MCF 10A (cell line): ENCODE data around the gene ST3GAL4. TPM values are rescaled to one million over a fixed set of nuclear protein-coding genes. Genes with fewer than 3 reads are reported as not detected.

Experiments
- BruUV-seq: library from RNA; stranded (reverse); fragments of 400-500 nt; replicated peaks from 2 replicates; lab custom pipeline; 2021; lab: Mats Ljungman, UMichigan
- CTCF ChIA-PET: fragments of 300-600 bp; sonication (Branson Sonifier 250); formaldehyde crosslinking; extraction: SDS; loops from one replicate; lab custom pipeline; 2021; ENCODE audit warnings: antibody characterized with exemption, inconsistent platforms; lab: Yijun Ruan, JAX
- POLR2A ChIA-PET: fragments of 300-600, 350-650 bp; sonication (Branson Sonifier 250); formaldehyde crosslinking; extraction: SDS; loops from one replicate; lab custom pipeline; 2020; ENCODE audit warnings: antibody characterized with exemption, inconsistent platforms; lab: Yijun Ruan, JAX
- DNase-seq: peaks from one replicate; pipeline ENCODE4 v3.0.0-alpha.2; 2018; ENCODE audit not compliant: unreplicated experiment
- H3K27ac Mint-ChIP-seq: one replicate; pipeline ENCODE4 v1.8.0; 2022; ENCODE audit warnings: mild to moderate bottlenecking, low read depth, mixed read lengths; ENCODE audit not compliant: unreplicated experiment
- H3K27me3 Mint-ChIP-seq: one replicate; pipeline ENCODE4 v1.8.0; 2022; ENCODE audit warnings: mixed read lengths; ENCODE audit not compliant: insufficient read depth, unreplicated experiment
- H3K36me3 Mint-ChIP-seq: one replicate; pipeline ENCODE4 v1.8.0; 2022; ENCODE audit warnings: mild to moderate bottlenecking, moderate library complexity, mixed read lengths; ENCODE audit not compliant: insufficient read depth, unreplicated experiment
- H3K4me1 Mint-ChIP-seq: one replicate; pipeline ENCODE4 v1.8.0; 2022; ENCODE audit warnings: mixed read lengths; ENCODE audit not compliant: insufficient read depth, unreplicated experiment
- H3K4me3 Mint-ChIP-seq: one replicate; pipeline ENCODE4 v1.8.0; 2022; ENCODE audit warnings: mild to moderate bottlenecking, moderate library complexity, mixed read lengths; ENCODE audit not compliant: unreplicated experiment
- H3K9me3 Mint-ChIP-seq: one replicate; pipeline ENCODE4 v1.8.0; 2022; ENCODE audit warnings: mixed read lengths; ENCODE audit not compliant: unreplicated experiment
- CTCF ChIP-seq: fragments of 200-600 bp; IDR thresholded peaks from one replicate; pipeline ENCODE4 v1.8.0; 2022; ENCODE audit warnings: antibody characterized with exemption, mild to moderate bottlenecking; ENCODE audit not compliant: unreplicated experiment
- intact Hi-C: fragments of 100-400 bp; cut with micrococcal nuclease; formaldehyde crosslinking; loops from 2 replicates; pipeline ENCODE4 v1.14.1; 2022
- total RNA-seq: library from RNA; stranded (reverse); gene quantifications from 2 replicates; pipeline ENCODE4 v1.2.3, GENCODE V29; 2022

ST3GAL4 gene
- total RNA-seq, 1 experiment from 2014 or later = 15.3 TPM

GRCh38 chr11:126430581-126431335 lies 75.3 kb downstream of the ST3GAL4 start:
- no peaks in the 10 kb centered on the region for H3K27me3 Mint-ChIP-seq
- H3K4me1 Mint-ChIP-seq = peaks cover 14% of the 10 kb centered on the region
- POLR2A ChIA-PET = interaction anchor here (0.6 to 0.7 kb wide), 2 partner anchors 17 to 637 kb away, joined by 3 read pairs; no protein-coding TSS in a partner anchor

GRCh38 chr11:126431401-126432064 lies 76.0 kb downstream of the ST3GAL4 start:
- no peak for TF ChIP-seq CTCF
- no TSS peak for BruUV-seq
- CTCF ChIA-PET = interaction anchor here (0.6 to 4.8 kb wide), 11 partner anchors 9 to 543 kb away, joined by 3 to 30 read pairs (median 4); partner anchors contain the start of gene DCPS
- H3K9me3 Mint-ChIP-seq = no peaks in the 10 kb centered on the region
- H3K36me3 Mint-ChIP-seq = no peaks in the 10 kb centered on the region
- H3K4me1 Mint-ChIP-seq = peaks cover 14% of the 10 kb centered on the region
- intact Hi-C loops = loop anchor here (2.0 to 10.0 kb wide), 3 partner anchors 77 to 121 kb away; partner anchors contain the start of gene ST3GAL4
- peak overlapping the region; percentile 98 for H3K27ac Mint-ChIP-seq
- H3K4me3 Mint-ChIP-seq = no peak overlapping the region
- POLR2A ChIA-PET = interaction anchor here (0.7 to 1.2 kb wide), 2 partner anchors 18 to 28 kb away, joined by 3 to 4 read pairs; no protein-coding TSS in a partner anchor
- no peaks in the 10 kb centered on the region for H3K27me3 Mint-ChIP-seq
- peak; percentile 79 for DNase-seq

More at GRCh38 chr11:126430581-126431335, 75.3 kb downstream of the ST3GAL4 start:
- intact Hi-C loops = loop anchor here (2.0 to 10.0 kb wide), 3 partner anchors 76 to 120 kb away; partner anchors contain the start of gene ST3GAL4
- BruUV-seq = no TSS peak
- CTCF ChIA-PET = interaction anchor here (1.0 to 4.8 kb wide), 6 partner anchors 10 to 176 kb away, joined by 3 to 30 read pairs (median 6); no protein-coding TSS in a partner anchor
- Mint-ChIP-seq H3K36me3 (no peaks in the 10 kb centered on the region), H3K4me3 (no peak overlapping the region), H3K27ac (peak overlapping the region; percentile 98), H3K9me3 (no peaks in the 10 kb centered on the region)
- no peak for TF ChIP-seq CTCF
- DNase-seq = no peak

GRCh38 chr11:126432065-126432461 lies 76.6 kb downstream of the ST3GAL4 start:
- BruUV-seq = no TSS peak
- CTCF ChIA-PET = interaction anchor here (0.5 to 4.8 kb wide), 14 partner anchors 9 to 863 kb away, joined by 3 to 30 read pairs (median 4); partner anchors contain the start of genes DCPS and EI24
- POLR2A ChIA-PET = interaction anchor here (1.2 kb wide), 1 partner anchor 29 kb away, joined by 4 read pairs; no protein-coding TSS in a partner anchor
- Mint-ChIP-seq H3K27me3 (no peaks in the 10 kb centered on the region), H3K9me3 (no peaks in the 10 kb centered on the region), H3K4me3 (no peak overlapping the region), H3K4me1 (peaks cover 14% of the 10 kb centered on the region), H3K36me3 (no peaks in the 10 kb centered on the region), H3K27ac (peak overlapping the region; percentile 98)
- DNase-seq = no peak
- no peak for TF ChIP-seq CTCF
- intact Hi-C loops = loop anchor here (10.0 kb wide), 1 partner anchor 77 kb away; the partner anchor contains the start of gene ST3GAL4
